HCT116 (cell line): Measurements from ENCODE around the gene TTC36. TPM values are rescaled to one million over a fixed set of nuclear protein-coding genes. Genes with fewer than 3 reads are reported as not detected.

ENCODE experiments used
- ATAC-seq: fragments of 200-7000 bp; cut with Tn5 transposase; 2 replicates; pipeline ENCODE4 v1.9.1; 2020; ENCODE audit warnings: mild to moderate bottlenecking, moderate library complexity
- BruUV-seq: library from RNA; stranded (reverse); fragments of 400-500 nt; replicated peaks from 2 replicates; lab custom pipeline; 2021; lab: Mats Ljungman, UMichigan
- CTCF ChIA-PET: fragments of 300-600 bp; sonication (Branson Sonifier 250); formaldehyde crosslinking; loops from one replicate; lab custom pipeline; 2021; ENCODE audit warnings: antibody characterized with exemption; lab: Charles Lee
- POLR2A ChIA-PET: fragments of 300-600, 350-600 bp; sonication (Branson Sonifier 250); formaldehyde crosslinking; loops from one replicate; lab custom pipeline; 2021; ENCODE audit warnings: antibody characterized with exemption; lab: Charles Lee
- RAD21 ChIA-PET, 2 experiments: fragments of 300-600 bp; sonication (Branson Sonifier 250); formaldehyde crosslinking; loops; one replicate each; lab custom pipeline; 2023; ENCODE audit warnings: low total read pairs in 2 of 2; ENCODE audit not compliant: uncharacterized antibody in 2 of 2, unreplicated experiment in 2 of 2, low non-redundant PET in 1 of 2; lab: Charles Lee
- DNase-seq: peaks from one replicate; pipeline ENCODE4 v3.0.0-alpha.2; 2010; ENCODE audit warnings: low read depth, low spot score
- H2AFZ ChIP-seq: fragments of 200-600 bp; shearing (Covaris generic), sonication (generic); 2 replicates; pipeline ENCODE4 v1.6.1; 2017; ENCODE audit warnings: low read depth, mixed run types, mixed read lengths, antibody characterized with exemption, low read length; ENCODE audit not compliant: poor library complexity, severe bottlenecking
- H3K27ac ChIP-seq: 2 replicates; pipeline ENCODE4 v1.5.1; 2012; ENCODE audit warnings: low read depth, low read length
- H3K27me3 ChIP-seq: fragments of 200-600 bp; sonication (generic); 2 replicates; pipeline ENCODE4 v1.6.1; 2016; ENCODE audit warnings: mixed run types, low read length, mixed read lengths; ENCODE audit not compliant: insufficient read depth
- H3K36me3 ChIP-seq, 2 experiments: fragments of 200-500 bp in 1 of 2; fragments of 200-600 bp in 1 of 2; sonication (Bioruptor generic) in 1 of 2; sonication (generic) in 1 of 2; 2 replicates each; pipeline versions ENCODE4 v1.5.1 to v1.6.1; 2014 to 2016; ENCODE audit warnings: low read length in 2 of 2, inconsistent platforms in 1 of 2, mixed read lengths in 1 of 2, mixed run types in 1 of 2; ENCODE audit not compliant: insufficient read depth in 2 of 2, control insufficient read depth in 1 of 2
- H3K4me1 ChIP-seq, 2 experiments: fragments of 200-600 bp in 1 of 2; sonication (generic) in 1 of 2; 2 replicates each; pipeline versions ENCODE4 v1.5.1 to v1.6.1; 2012 to 2017; ENCODE audit warnings: low read length in 2 of 2, inconsistent platforms in 1 of 2, mild to moderate bottlenecking in 1 of 2, mixed read lengths in 1 of 2, mixed run types in 1 of 2, moderate library complexity in 1 of 2; ENCODE audit not compliant: insufficient read depth in 2 of 2, control insufficient read depth in 1 of 2
- H3K4me2 ChIP-seq: fragments of 200-600 bp; sonication (generic); 2 replicates; pipeline ENCODE4 v1.6.1; 2017; ENCODE audit warnings: mixed run types, low read length, mixed read lengths
- H3K4me3 ChIP-seq, 2 experiments: fragments of 200-600 bp in 1 of 2; sonication (generic) in 1 of 2; replicated peaks in 1 of 2; 2 replicates each; pipeline ENCODE4 v1.5.1; 2011 to 2016; ENCODE audit warnings: low read length in 2 of 2, control low read depth in 1 of 2, low read depth in 1 of 2, mild to moderate bottlenecking in 1 of 2, mixed read lengths in 1 of 2, mixed run types in 1 of 2
- H3K79me2 ChIP-seq: fragments of 200-600 bp; sonication (generic); 2 replicates; pipeline ENCODE4 v1.6.1; 2017; ENCODE audit warnings: mild to moderate bottlenecking, mixed run types, low read length, moderate library complexity, mixed read lengths; ENCODE audit not compliant: insufficient read depth
- H3K9ac ChIP-seq: fragments of 200-600 bp; sonication (generic); 2 replicates; pipeline ENCODE4 v1.6.1; 2016; ENCODE audit warnings: low read length, mixed read lengths
- H3K9me2 ChIP-seq: fragments of 200-600 bp; sonication (generic), shearing (Covaris generic); 2 replicates; pipeline ENCODE4 v1.6.1; 2017; ENCODE audit warnings: mixed run types, mild to moderate bottlenecking, moderate library complexity; ENCODE audit not compliant: insufficient read depth
- H3K9me3 ChIP-seq, 2 experiments: fragments of 200-500 bp in 1 of 2; fragments of 200-600 bp in 1 of 2; sonication (Bioruptor generic) in 1 of 2; sonication (generic) in 1 of 2; 2 replicates each; pipeline ENCODE4 v1.6.1; 2014 to 2017; ENCODE audit warnings: low read length in 2 of 2, mixed read lengths in 2 of 2, inconsistent platforms in 1 of 2, low read depth in 1 of 2, mild to moderate bottlenecking in 1 of 2, mixed run types in 1 of 2, moderate library complexity in 1 of 2; ENCODE audit not compliant: control insufficient read depth in 1 of 2, insufficient read depth in 1 of 2
- H4K20me1 ChIP-seq: fragments of 200-600 bp; sonication (generic), shearing (Covaris generic); 2 replicates; pipeline ENCODE4 v1.6.1; 2017; ENCODE audit warnings: mixed run types, mild to moderate bottlenecking, moderate library complexity; ENCODE audit not compliant: insufficient read depth
- ATF3 ChIP-seq: IDR thresholded peaks from 2 replicates; pipeline ENCODE4 v1.6.1; 2012
- CBX3 ChIP-seq: IDR thresholded peaks from 2 replicates; pipeline ENCODE4 v1.6.1; 2012; ENCODE audit warnings: low read depth
- CEBPB ChIP-seq: IDR thresholded peaks from 2 replicates; pipeline ENCODE4 v1.6.1; 2012; ENCODE audit warnings: low read depth
- CTCF ChIP-seq, 3 experiments: fragments of 200-600 bp in 1 of 3; sonication (generic) in 1 of 3; IDR thresholded peaks in 2 of 3; conservative IDR thresholded peaks in 1 of 3; 2 replicates each; pipeline ENCODE4 v1.5.1; 2012 to 2017; ENCODE audit warnings: low read depth in 2 of 3, low read length in 2 of 3, antibody characterized with exemption in 1 of 3, borderline replicate concordance in 1 of 3, control low read depth in 1 of 3, mild to moderate bottlenecking in 1 of 3, mixed read lengths in 1 of 3, mixed run types in 1 of 3, moderate library complexity in 1 of 3; ENCODE audit not compliant: insufficient read depth in 1 of 3
- EZH2 ChIP-seq: fragments of 200-600 bp; sonication (generic); IDR thresholded peaks from 2 replicates; pipeline ENCODE4 v1.6.1; 2017; ENCODE audit warnings: antibody characterized with exemption, mixed run types
- EZH2phosphoT487 ChIP-seq: fragments of 200-600 bp; IDR thresholded peaks from 2 replicates; pipeline ENCODE4 v1.6.1; 2018; ENCODE audit warnings: antibody characterized with exemption, borderline replicate concordance
- FOSL1 ChIP-seq: IDR thresholded peaks from 2 replicates; pipeline ENCODE4 v1.6.1; 2012; ENCODE audit warnings: low read depth
- JUND ChIP-seq: IDR thresholded peaks from 2 replicates; pipeline ENCODE4 v1.6.1; 2012
- MAX ChIP-seq: IDR thresholded peaks from 2 replicates; pipeline ENCODE4 v1.6.1; 2012
- POLR2AphosphoS5 ChIP-seq: IDR thresholded peaks from 2 replicates; pipeline ENCODE4 v1.6.1; 2011; ENCODE audit warnings: mild to moderate bottlenecking, low read depth, low read length, moderate library complexity
- RAD21 ChIP-seq: IDR thresholded peaks from 2 replicates; pipeline ENCODE4 v1.6.1; 2012; ENCODE audit warnings: low read depth, mild to moderate bottlenecking
- SIN3A ChIP-seq: IDR thresholded peaks from 2 replicates; pipeline ENCODE4 v1.6.1; 2012; ENCODE audit warnings: low read depth
- SP1 ChIP-seq: IDR thresholded peaks from 2 replicates; pipeline ENCODE4 v1.6.1; 2012; ENCODE audit warnings: low read depth
- SRF ChIP-seq: IDR thresholded peaks from 2 replicates; pipeline ENCODE4 v1.6.1; 2012; ENCODE audit warnings: low read depth
- TCF7L2 ChIP-seq: IDR thresholded peaks from 2 replicates; pipeline ENCODE4 v1.7.0; 2011; ENCODE audit warnings: borderline replicate concordance, inconsistent platforms; ENCODE audit not compliant: insufficient read depth, insufficient read length; ENCODE audit errors: extremely low read depth
- ZBTB33 ChIP-seq: IDR thresholded peaks from 2 replicates; pipeline ENCODE4 v1.6.1; 2011; ENCODE audit warnings: mild to moderate bottlenecking, low read length, moderate library complexity; ENCODE audit not compliant: insufficient replicate concordance; ENCODE audit errors: extremely low read depth
- ZFX ChIP-seq: fragments of 450-650 bp; IDR thresholded peaks from 2 replicates; pipeline ENCODE4 v1.6.1; 2017
- ZNF274 ChIP-seq: fragments of 200-500 bp; sonication (Bioruptor generic); IDR thresholded peaks from 2 replicates; pipeline ENCODE4 v1.6.1; 2014; ENCODE audit warnings: mild to moderate bottlenecking, low read depth, low read length, inconsistent platforms
- intact Hi-C: fragments of 100-400 bp; cut with micrococcal nuclease; formaldehyde crosslinking; loops from 2 replicates; pipeline ENCODE4 v1.10.0; 2022
- total RNA-seq: library from RNA; stranded (reverse); gene quantifications from one replicate; pipeline ENCODE4 v1.2.1, GENCODE V29; 2021; ENCODE audit not compliant: unreplicated experiment

Gene TTC36
- total RNA-seq, 1 experiment from 2014 or later: 0.47 TPM

GRCh38 chr11:118514103-118514502 lies 13.2 kb upstream of the TTC36 start:
- H3K4me1 ChIP-seq: no peaks in the 10 kb centered on the region
- H3K79me2 ChIP-seq: no peaks in the 10 kb centered on the region
- H3K27ac ChIP-seq: no peak overlapping the region
- peaks cover 34 to 57% of the 10 kb centered on the region in 2 experiments for H3K36me3 ChIP-seq
- CTCF ChIA-PET: no interaction called here
- no peaks in the 10 kb centered on the region; the same call in 1 of the 2 replicates for H4K20me1 ChIP-seq
- intact Hi-C loops: no loop called here
- H2AFZ ChIP-seq: no peak overlapping the region
- POLR2A ChIA-PET: no interaction called here
- RAD21 ChIA-PET: interaction anchor here in 1 of 2 experiments (0.7 kb wide), 1 partner anchor 52 kb away, joined by 7 read pairs; no protein-coding TSS in a partner anchor
- H3K9me2 ChIP-seq: no peaks in the 10 kb centered on the region
- TF ChIP-seq ZFX: no peak
- no peak for TF ChIP-seq CTCF (IDR thresholded peaks at IDR 0.05 in 2 of 3, conservative IDR thresholded peaks at IDR 0.05 in 1 of 3; ENCODE audit: borderline replicate concordance in 1 of 3, insufficient read depth in 1 of 3, low read depth in 2 of 3, low read length in 2 of 3)
- TF ChIP-seq ATF3: no peak
- TF ChIP-seq EZH2phosphoT487: no peak
- TF ChIP-seq SRF: no peak
- TF ChIP-seq SP1: no peak
- TF ChIP-seq EZH2: no peak
- no peak for TF ChIP-seq SIN3A
- no peak for TF ChIP-seq CBX3
- TF ChIP-seq ZBTB33: no peak
- no peak for TF ChIP-seq JUND
- TF ChIP-seq POLR2AphosphoS5: no peak
- TF ChIP-seq TCF7L2: no peak
- TF ChIP-seq FOSL1: no peak
- TF ChIP-seq ZNF274: no peak
- TF ChIP-seq CEBPB: no peak
- no peak for TF ChIP-seq RAD21
- no peak for TF ChIP-seq MAX
- TF ChIP-seq, all 23 proteins: peak for 0
- Histone ChIP-seq H3K27me3 (no peaks in the 10 kb centered on the region), H3K4me3 (no peak overlapping the region), H3K9me3 (no peaks in the 10 kb centered on the region), H3K4me2 (no peak overlapping the region), H3K9ac (no peak overlapping the region)
- ATAC-seq (no peak), DNase-seq (no peak)
- no TSS peak for BruUV-seq
